ENCODE measurements around the gene NRP2. TPM values are rescaled to one million over a fixed set of nuclear protein-coding genes. Genes with fewer than 3 reads are reported as not detected.

NRP2 gene
- total RNA-seq, 1 experiment from 2014 or later = 10.3 TPM

GRCh38 chr2:205730191-205730590, 47.9 kb downstream of the NRP2 start:
- H3K27me3 Mint-ChIP-seq (ENCODE audit: insufficient read depth, unreplicated experiment) = no peaks in the 10 kb centered on the region

GRCh38 chr2:205730701-205731582, 48.6 kb downstream of the NRP2 start:
- Mint-ChIP-seq H3K36me3 (ENCODE audit: insufficient read depth, unreplicated experiment) (peaks cover 7% of the 10 kb centered on the region), H3K4me3 (ENCODE audit: unreplicated experiment) (no peak overlapping the region), H3K27ac (ENCODE audit: low read depth, unreplicated experiment) (no peak overlapping the region), H3K4me1 (ENCODE audit: insufficient read depth, unreplicated experiment) (peaks cover 11% of the 10 kb centered on the region), H3K27me3 (ENCODE audit: insufficient read depth, unreplicated experiment) (no peaks in the 10 kb centered on the region), H3K9me3 (ENCODE audit: unreplicated experiment) (no peaks in the 10 kb centered on the region)
- CTCF ChIA-PET = interaction anchor here (0.7 kb wide), 1 partner anchor 9 kb away, joined by 4 read pairs; no protein-coding TSS in a partner anchor
- intact Hi-C loops (cut with micrococcal nuclease) = no loop called here
- no peak for DNase-seq (ENCODE audit: unreplicated experiment)
- BruUV-seq (replicated peaks) = no TSS peak
- no peak for TF ChIP-seq CTCF (IDR thresholded peaks at IDR 0.05; ENCODE audit: unreplicated experiment)
- POLR2A ChIA-PET = no interaction called here

More at GRCh38 chr2:205730191-205730590, 47.9 kb downstream of the NRP2 start:
- CTCF ChIA-PET = no interaction called here
- Mint-ChIP-seq H3K4me3 (ENCODE audit: unreplicated experiment) (no peak overlapping the region), H3K36me3 (ENCODE audit: insufficient read depth, unreplicated experiment) (peaks cover 8% of the 10 kb centered on the region), H3K4me1 (ENCODE audit: insufficient read depth, unreplicated experiment) (peaks cover 11% of the 10 kb centered on the region), H3K9me3 (ENCODE audit: unreplicated experiment) (no peaks in the 10 kb centered on the region), H3K27ac (ENCODE audit: low read depth, unreplicated experiment) (no peak overlapping the region)
- TF ChIP-seq CTCF (IDR thresholded peaks at IDR 0.05; ENCODE audit: unreplicated experiment) = no peak
- intact Hi-C loops (cut with micrococcal nuclease) = no loop called here
- POLR2A ChIA-PET = no interaction called here
- no peak for DNase-seq (ENCODE audit: unreplicated experiment)
- BruUV-seq (replicated peaks) = no TSS peak

GRCh38 chr2:205731583-205731981, 49.3 kb downstream of the NRP2 start:
- no TSS peak for BruUV-seq (replicated peaks)
- Mint-ChIP-seq H3K27ac (ENCODE audit: low read depth, unreplicated experiment) (no peak overlapping the region), H3K4me3 (ENCODE audit: unreplicated experiment) (no peak overlapping the region), H3K9me3 (ENCODE audit: unreplicated experiment) (no peaks in the 10 kb centered on the region), H3K27me3 (ENCODE audit: insufficient read depth, unreplicated experiment) (no peaks in the 10 kb centered on the region), H3K36me3 (ENCODE audit: insufficient read depth, unreplicated experiment) (peaks cover 7% of the 10 kb centered on the region), H3K4me1 (ENCODE audit: insufficient read depth, unreplicated experiment) (peaks cover 11% of the 10 kb centered on the region)
- ChIA-PET POLR2A (no interaction called here), CTCF (no interaction called here)
- intact Hi-C loops (cut with micrococcal nuclease) = no loop called here
- DNase-seq (ENCODE audit: unreplicated experiment) = no peak
- no peak for TF ChIP-seq CTCF (IDR thresholded peaks at IDR 0.05; ENCODE audit: unreplicated experiment)

GRCh38 chr2:205732314-205732713, 50.0 kb downstream of the NRP2 start:
- H3K9me3 Mint-ChIP-seq (ENCODE audit: unreplicated experiment) = no peaks in the 10 kb centered on the region
- TF ChIP-seq CTCF (IDR thresholded peaks at IDR 0.05; ENCODE audit: unreplicated experiment) = no peak
- DNase-seq (ENCODE audit: unreplicated experiment) = no peak
- no peaks in the 10 kb centered on the region for H3K27me3 Mint-ChIP-seq (ENCODE audit: insufficient read depth, unreplicated experiment)
- intact Hi-C loops (cut with micrococcal nuclease) = no loop called here
- H3K4me3 Mint-ChIP-seq (ENCODE audit: unreplicated experiment) = no peak overlapping the region
- CTCF ChIA-PET = no interaction called here
- no peak overlapping the region for H3K27ac Mint-ChIP-seq (ENCODE audit: low read depth, unreplicated experiment)
- H3K36me3 Mint-ChIP-seq (ENCODE audit: insufficient read depth, unreplicated experiment) = peaks cover under 1% of the 10 kb centered on the region
- H3K4me1 Mint-ChIP-seq (ENCODE audit: insufficient read depth, unreplicated experiment) = peaks cover 11% of the 10 kb centered on the region
- no TSS peak for BruUV-seq (replicated peaks)
- POLR2A ChIA-PET = interaction anchor here (1.2 kb wide), 1 partner anchor 50 kb away, joined by 3 read pairs; no protein-coding TSS in a partner anchor

Measured in MCF 10A (cell line).